GM12865 (cell line): ENCODE results near the gene IL4I1.
A peak's percentile ranks its signal among the peaks of the same experiment; 100 is the strongest.
"Not testable (repeated sequence)": the region's sequence is repeated elsewhere in the genome, so short reads cannot be mapped to it uniquely, and the experiment has no call there.

Experiments used
- DNase-seq: peaks from one replicate; pipeline ENCODE4 v3.0.0; 2010; ENCODE audit warnings: low read depth
- H3K4me3 ChIP-seq: 2 replicates; pipeline ENCODE4 v1.5.1; 2011; ENCODE audit warnings: mild to moderate bottlenecking, low read depth, low read length, control low read depth
- CTCF ChIP-seq: IDR thresholded peaks from 2 replicates; pipeline ENCODE4 v1.5.1; 2011; ENCODE audit warnings: low read length, control low read depth, low read depth, inconsistent platforms; ENCODE audit not compliant: insufficient read depth; ENCODE audit errors: missing control alignments

Gene IL4I1

GRCh38 chr19:49896863-49897621 is at the start of gene IL4I1:
IL4I1 (minus strand) TSS chr19:49896887; CDS start chr19:49896160, 727 bp downstream.
- DNase-seq = peak; percentile 94
- H3K4me3 ChIP-seq = peak within 1 kb of the TSS; percentile 83
- TF ChIP-seq CTCF = no peak

- no peak for DNase-seq
- TF ChIP-seq CTCF = no peak
- H3K4me3 ChIP-seq = no peak overlapping the region
Measured at GRCh38 chr19:49946415-49946814, 49.7 kb upstream of the IL4I1 start.

- H3K4me3 ChIP-seq = not testable (repeated sequence)
- DNase-seq = peak; percentile 75
Measured at GRCh38 chr19:49944567-49944966, 47.9 kb upstream of the IL4I1 start.

GRCh38 chr19:49940482-49940791 is 43.8 kb upstream of the IL4I1 start:
- no peak for TF ChIP-seq CTCF

GRCh38 chr19:49939721-49940481 is 43.2 kb upstream of the IL4I1 start:
- no peak for DNase-seq
- peak; percentile 14 for TF ChIP-seq CTCF
- no peak overlapping the region for H3K4me3 ChIP-seq

More at GRCh38 chr19:49940482-49940791, 43.8 kb upstream of the IL4I1 start:
- no peak overlapping the region for H3K4me3 ChIP-seq
- no peak for DNase-seq

GRCh38 chr19:49938662-49939061 is 42.0 kb upstream of the IL4I1 start:
- DNase-seq = no peak

More at GRCh38 chr19:49938662-49939061, 42.0 kb upstream of the IL4I1 start:
- H3K4me3 ChIP-seq = no peak overlapping the region
- no peak for TF ChIP-seq CTCF
